Breast epithelium (tissue), 3 donors: Measurements from ENCODE around the gene MYO3B.

Experiments used
- CTCF ChIP-seq, 3 donors: fragments of 450-650 bp; IDR thresholded peaks; one replicate each; pipeline ENCODE4 v1.5.1; 2016 to 2017; ENCODE audit warnings: antibody characterized with exemption in 3 of 3, mild to moderate bottlenecking in 3 of 3, moderate library complexity in 3 of 3
- POLR2A ChIP-seq: fragments of 450-650 bp; IDR thresholded peaks from one replicate; pipeline ENCODE4 v1.6.1; 2016; ENCODE audit warnings: antibody characterized with exemption, mild to moderate bottlenecking, moderate library complexity

GRCh38 chr2:170162271-170162632 lies 15.7 kb upstream of the MYO3B start:
- TF ChIP-seq POLR2A (no peak), CTCF (IDR thresholded peaks at IDR 0.05) (no peak)
